ENCODE results near the gene ARHGAP26. TPM values are rescaled to one million over a fixed set of nuclear protein-coding genes. Genes with fewer than 3 reads are reported as not detected.

The ARHGAP26 gene
- total and polyA plus RNA-seq, 2 donors (not counting 3 experiments of a cell fraction or from before 2014, with no cell fraction given), result 3.1 to 16.2 TPM

DNA sequence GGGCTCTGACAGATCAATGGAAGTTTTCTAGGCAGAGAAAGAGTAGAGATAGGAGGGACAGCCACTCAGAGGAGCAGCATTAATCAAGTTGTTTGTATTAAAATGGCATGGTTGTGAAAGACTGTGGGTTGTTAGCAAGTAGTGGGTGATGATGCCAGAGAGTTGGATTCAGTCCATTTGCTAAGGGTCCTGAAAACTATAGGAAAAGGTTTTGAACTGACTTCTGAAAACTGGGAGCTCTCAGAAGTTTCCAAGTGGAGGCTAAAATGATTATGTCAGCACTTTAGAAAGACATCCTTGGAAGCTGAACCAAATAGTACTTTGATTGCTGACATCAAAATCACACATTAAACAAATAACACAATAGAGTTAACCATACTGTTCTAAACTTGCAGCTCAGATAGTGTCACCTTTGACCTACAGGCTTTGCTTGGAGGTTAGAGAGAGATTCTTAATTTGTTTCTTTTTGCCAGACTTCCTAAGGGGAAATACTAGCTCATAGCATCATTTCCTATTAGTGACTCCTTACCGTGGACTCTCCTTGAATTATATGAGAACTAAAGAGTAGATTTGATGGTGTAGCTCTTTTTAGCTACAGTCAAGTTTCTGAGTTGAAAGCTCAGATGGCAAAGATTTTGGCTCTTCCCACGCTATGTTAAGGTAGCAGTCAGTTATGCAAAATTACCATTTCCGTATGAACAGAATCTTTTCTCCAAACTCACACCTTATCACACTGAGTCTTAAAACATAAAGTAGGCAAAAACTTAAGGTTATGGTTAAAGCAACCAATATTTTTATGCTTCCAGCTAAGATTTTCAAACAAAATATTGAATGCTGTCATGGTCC is 356.2 kb downstream of the ARHGAP26 start:
- H4K20me1 ChIP-seq (replicated peaks; ENCODE audit: control insufficient read depth, extremely low read depth, insufficient read depth, low read length), result no peaks in the 10 kb centered on the region
- H3K4me2 ChIP-seq (ENCODE audit: insufficient read depth, low read length), result peak overlapping the region; percentile 61
- peaks cover 3 to 7% of the 10 kb centered on the region in 2 experiments for H3K27me3 ChIP-seq (ENCODE audit: control insufficient read depth in 2 of 2, insufficient read depth in 2 of 2, low read length in 2 of 2)
- H3K27ac ChIP-seq (ENCODE audit: insufficient read depth, low read depth, low read length), result peak overlapping the region; percentile 29
- CTCF ChIA-PET, result interaction anchor here (0.7 to 3.3 kb wide), 21 partner anchors 9 to 413 kb away, joined by 3 to 21 read pairs (median 4); partner anchors contain the start of gene NR3C1
- H2AFZ ChIP-seq (ENCODE audit: low read depth, low read length), result no peak overlapping the region
- peak; percentile 86 for FAIRE-seq
- H3K4me3 ChIP-seq (replicated peaks in 1 of 3; ENCODE audit: insufficient read depth in 1 of 3, low read depth in 1 of 3, low read length in 3 of 3), result no peak overlapping the region
- no peak overlapping the region for H3K9ac ChIP-seq (replicated peaks; ENCODE audit: extremely low read depth, insufficient read depth, low read length)
- H3K79me2 ChIP-seq (ENCODE audit: control insufficient read depth, insufficient read depth, low read length), result no peaks in the 10 kb centered on the region
- peak; percentile 94 for DNase-seq (ENCODE audit: low read depth, low spot score)
- H3K36me3 ChIP-seq (ENCODE audit: control insufficient read depth in 2 of 2, extremely low read depth in 1 of 2, insufficient read depth in 2 of 2, low read length in 2 of 2), result no peaks in the 10 kb centered on the region
- intact Hi-C loops (cut with micrococcal nuclease) (loop anchor here (1.0 to 10.0 kb wide), 8 partner anchors 56 to 1068 kb away; partner anchors contain the start of gene NR3C1), dilution Hi-C loops (cut with MboI; ENCODE audit: extremely low pct_ligation_motif_present, low sequenced_read_pairs) (no loop called here)
- no peaks in the 10 kb centered on the region for H3K9me1 ChIP-seq (replicated peaks; ENCODE audit: control insufficient read depth, extremely low read depth, insufficient read depth, low read length)
- POLR2A ChIA-PET, result interaction anchor here (0.8 kb wide), 1 partner anchor 62 kb away, joined by 5 read pairs; no protein-coding TSS in a partner anchor
- peaks cover 16% of the 10 kb centered on the region for H3K4me1 ChIP-seq (ENCODE audit: control insufficient read depth, extremely low read depth, insufficient read depth, low read length)
- no peaks in the 10 kb centered on the region for H3K9me3 ChIP-seq (replicated peaks; ENCODE audit: control insufficient read depth, insufficient read depth, low read length)
- TF ChIP-seq POLR2AphosphoS5 (IDR thresholded peaks at IDR 0.05; ENCODE audit: insufficient read depth, low read depth, low read length) (peak; percentile 89), GATA2 (IDR thresholded peaks at IDR 0.05; ENCODE audit: insufficient read depth, insufficient read length, low read depth, low read length) (peak; percentile 83), FOS (IDR thresholded peaks at IDR 0.05; ENCODE audit: borderline replicate concordance, insufficient read depth, low read length) (peak; percentile 77), EZH2 (IDR thresholded peaks at IDR 0.05; ENCODE audit: borderline replicate concordance, low read depth, low read length, severe bottlenecking) (no peak), JUN (IDR thresholded peaks at IDR 0.05; ENCODE audit: borderline replicate concordance, insufficient read depth, insufficient read length, low read depth) (peak; percentile 87), MYC (IDR thresholded peaks at IDR 0.05; ENCODE audit: low read depth, low read length) (no peak), POLR2A (IDR thresholded peaks at IDR 0.05; ENCODE audit: low read depth, low read length) (peak; percentile 35)
- TF ChIP-seq, protein P1, sequence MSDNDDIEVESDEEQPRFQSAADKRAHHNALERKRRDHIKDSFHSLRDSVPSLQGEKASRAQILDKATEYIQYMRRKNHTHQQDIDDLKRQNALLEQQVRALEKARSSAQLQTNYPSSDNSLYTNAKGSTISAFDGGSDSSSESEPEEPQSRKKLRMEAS (IDR thresholded peaks at IDR 0.05; ENCODE audit: insufficient read depth, insufficient read length), result no peak
- TF ChIP-seq, protein P2, sequence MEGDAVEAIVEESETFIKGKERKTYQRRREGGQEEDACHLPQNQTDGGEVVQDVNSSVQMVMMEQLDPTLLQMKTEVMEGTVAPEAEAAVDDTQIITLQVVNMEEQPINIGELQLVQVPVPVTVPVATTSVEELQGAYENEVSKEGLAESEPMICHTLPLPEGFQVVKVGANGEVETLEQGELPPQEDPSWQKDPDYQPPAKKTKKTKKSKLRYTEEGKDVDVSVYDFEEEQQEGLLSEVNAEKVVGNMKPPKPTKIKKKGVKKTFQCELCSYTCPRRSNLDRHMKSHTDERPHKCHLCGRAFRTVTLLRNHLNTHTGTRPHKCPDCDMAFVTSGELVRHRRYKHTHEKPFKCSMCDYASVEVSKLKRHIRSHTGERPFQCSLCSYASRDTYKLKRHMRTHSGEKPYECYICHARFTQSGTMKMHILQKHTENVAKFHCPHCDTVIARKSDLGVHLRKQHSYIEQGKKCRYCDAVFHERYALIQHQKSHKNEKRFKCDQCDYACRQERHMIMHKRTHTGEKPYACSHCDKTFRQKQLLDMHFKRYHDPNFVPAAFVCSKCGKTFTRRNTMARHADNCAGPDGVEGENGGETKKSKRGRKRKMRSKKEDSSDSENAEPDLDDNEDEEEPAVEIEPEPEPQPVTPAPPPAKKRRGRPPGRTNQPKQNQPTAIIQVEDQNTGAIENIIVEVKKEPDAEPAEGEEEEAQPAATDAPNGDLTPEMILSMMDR (IDR thresholded peaks at IDR 0.05; ENCODE audit: extremely low read depth in 1 of 2, insufficient read depth in 1 of 2, low read depth in 1 of 2, low read length in 2 of 2), result no peak
- no TSS peak for BruUV-seq (replicated peaks)
